KOPT-K1 (cell line): ENCODE measurements around the gene SAG.

Experiments used
- H3K27ac ChIP-seq: fragments of 200-600 bp; sonication (generic); 2 replicates; pipeline ENCODE4 v1.5.1; 2016; ENCODE audit warnings: antibody characterized with exemption, mild to moderate bottlenecking, low read depth, low read length; ENCODE audit not compliant: poor library complexity, severe bottlenecking
- H3K36me3 ChIP-seq: fragments of 200-600 bp; sonication (generic); 2 replicates; pipeline ENCODE4 v1.5.1; 2017; ENCODE audit warnings: antibody characterized with exemption, mild to moderate bottlenecking, low read length, moderate library complexity; ENCODE audit not compliant: insufficient read depth
- H3K9me3 ChIP-seq: fragments of 200-600 bp; sonication (generic); 2 replicates; pipeline ENCODE4 v1.5.1; 2017; ENCODE audit warnings: antibody characterized with exemption, low read length, mild to moderate bottlenecking; ENCODE audit not compliant: insufficient read depth, poor library complexity, severe bottlenecking

Gene SAG

DNA sequence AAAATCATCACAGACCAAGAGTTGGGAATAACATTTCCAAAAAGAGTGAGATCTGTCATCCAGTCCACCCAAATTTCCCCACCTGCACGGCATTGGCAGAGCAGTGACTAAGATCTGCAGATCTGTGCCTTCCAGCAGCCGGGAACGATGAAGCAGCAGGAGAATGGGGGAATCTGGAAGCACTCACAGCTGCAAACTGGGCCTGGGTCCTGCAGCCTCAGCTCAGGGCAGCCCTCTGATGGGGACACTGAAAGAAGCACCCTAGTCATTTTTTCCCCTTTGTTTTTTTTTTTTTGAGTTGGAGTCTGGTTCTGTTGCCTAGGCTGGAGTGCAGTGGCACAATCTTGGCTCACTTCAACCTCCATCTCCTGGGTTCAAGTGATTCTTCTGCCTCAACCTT lies 4.4 kb upstream of the SAG start:
- no peaks in the 10 kb centered on the region for H3K36me3 ChIP-seq
- H3K9me3 ChIP-seq, result no peaks in the 10 kb centered on the region
- no peak overlapping the region for H3K27ac ChIP-seq

DNA sequence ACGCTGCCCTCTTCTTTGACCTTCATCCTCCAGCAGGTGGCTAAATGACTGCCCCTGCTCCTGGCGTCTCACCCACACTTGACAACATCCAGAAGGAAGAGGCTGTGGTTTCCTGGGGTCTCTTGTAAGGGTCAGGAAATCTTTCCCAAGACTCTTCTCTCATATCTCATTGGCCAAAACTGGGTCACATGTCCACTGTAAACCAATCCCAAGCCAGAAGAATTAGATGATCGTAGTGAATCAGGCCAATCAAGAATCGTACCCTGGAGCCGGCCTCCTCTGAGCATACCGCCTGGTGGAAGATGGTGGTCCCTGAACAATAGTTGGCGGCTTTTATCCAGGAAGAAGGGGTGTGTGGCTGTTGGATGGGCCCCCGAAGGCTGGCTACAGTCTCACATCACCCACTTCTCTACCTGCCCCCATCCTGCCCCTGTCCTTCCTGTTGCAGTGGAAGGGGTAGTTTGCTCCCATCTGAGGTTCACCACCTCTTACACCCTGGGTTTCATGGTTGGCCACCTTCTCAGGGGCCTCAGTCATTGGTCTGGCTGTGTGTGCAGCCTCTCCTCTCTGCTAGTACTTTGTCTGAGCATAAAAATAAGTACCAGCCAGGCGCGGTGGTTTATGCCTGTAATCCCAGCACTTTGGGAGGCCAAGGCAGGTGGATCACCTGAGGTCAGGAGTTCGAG lies 3.8 kb downstream of the SAG start:
- no peak overlapping the region for H3K27ac ChIP-seq

GRCh38 chr2:233312874-233313273 lies 5.3 kb downstream of the SAG start:
- Histone ChIP-seq H3K36me3 (no peaks in the 10 kb centered on the region), H3K27ac (no peak overlapping the region)

More for the DNA sequence above, 3.8 kb downstream of the SAG start:
- no peaks in the 10 kb centered on the region for H3K36me3 ChIP-seq
- no peaks in the 10 kb centered on the region for H3K9me3 ChIP-seq

DNA sequence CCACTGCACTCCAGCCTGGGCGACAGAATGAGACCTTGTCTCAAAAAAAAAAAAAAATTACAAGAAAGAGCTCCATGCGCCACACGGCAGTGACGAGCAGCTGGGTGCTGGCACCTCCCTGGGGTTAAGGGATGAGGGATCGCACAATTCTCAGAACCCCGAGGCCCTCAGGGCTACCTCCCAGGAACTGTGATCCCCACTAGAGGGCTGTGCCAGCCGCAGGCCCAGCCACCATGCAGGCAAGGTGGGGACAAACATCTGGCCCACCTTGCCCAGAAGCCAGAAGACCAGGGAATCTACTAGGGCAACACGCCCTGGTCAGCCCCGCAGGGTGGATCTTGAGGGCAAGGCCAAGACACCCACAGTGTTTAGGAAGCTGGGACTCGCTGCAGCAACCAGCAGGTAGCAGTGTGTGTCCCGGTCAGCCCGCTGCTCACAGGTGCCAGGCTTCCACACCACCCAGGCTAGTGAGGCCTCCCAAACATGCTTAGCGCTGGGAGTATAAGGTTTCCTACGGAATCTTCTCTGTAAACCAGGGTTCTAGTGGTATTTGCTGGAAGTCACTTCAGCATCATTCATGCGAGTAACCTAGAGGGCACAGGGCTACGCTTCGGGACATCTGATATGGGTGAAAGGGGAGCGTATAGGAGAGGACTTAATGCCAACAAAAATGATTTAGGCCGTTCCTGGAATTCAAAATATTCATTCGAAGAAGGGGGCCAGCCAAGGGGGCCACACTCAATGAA lies 6.7 kb downstream of the SAG start:
- no peaks in the 10 kb centered on the region for H3K9me3 ChIP-seq
- H3K36me3 ChIP-seq, result no peaks in the 10 kb centered on the region
- H3K27ac ChIP-seq, result no peak overlapping the region

More at GRCh38 chr2:233312874-233313273, 5.3 kb downstream of the SAG start:
- no peaks in the 10 kb centered on the region for H3K9me3 ChIP-seq

DNA sequence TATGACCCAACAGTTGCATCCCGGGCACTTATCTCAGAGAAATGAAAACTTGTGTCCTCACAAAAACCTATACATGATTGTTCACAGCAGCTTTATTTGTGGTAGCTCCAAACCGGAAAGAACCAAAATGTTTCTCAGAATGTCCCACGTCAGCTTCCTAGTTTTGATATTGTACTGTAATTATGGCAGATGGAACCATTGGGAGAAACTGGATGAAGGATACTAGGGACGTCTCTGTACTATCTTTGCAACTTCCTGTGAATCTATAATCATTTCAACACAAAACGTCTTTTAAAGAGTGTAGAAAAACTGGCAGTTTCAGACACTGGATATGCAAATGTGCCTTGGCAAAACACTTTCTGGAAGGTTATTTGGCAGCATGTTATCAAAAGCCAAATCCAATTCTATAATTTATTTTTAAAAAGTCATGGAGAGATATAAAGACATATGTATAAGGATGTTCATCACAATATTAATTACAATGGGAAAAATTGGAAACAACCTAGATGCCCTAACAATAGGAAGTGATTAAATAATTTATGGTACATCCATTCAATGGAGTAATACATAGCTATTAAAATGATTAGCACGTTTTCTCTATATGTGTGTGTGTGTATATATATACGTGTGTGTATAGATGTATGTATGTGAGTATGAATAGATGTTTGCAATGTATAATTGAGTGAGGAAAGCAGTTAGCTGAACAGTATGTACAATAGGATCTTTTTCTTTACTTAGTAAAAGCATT lies 9.8 kb downstream of the SAG start:
- no peaks in the 10 kb centered on the region for H3K9me3 ChIP-seq
- no peaks in the 10 kb centered on the region for H3K36me3 ChIP-seq
- H3K27ac ChIP-seq, result no peak overlapping the region

DNA sequence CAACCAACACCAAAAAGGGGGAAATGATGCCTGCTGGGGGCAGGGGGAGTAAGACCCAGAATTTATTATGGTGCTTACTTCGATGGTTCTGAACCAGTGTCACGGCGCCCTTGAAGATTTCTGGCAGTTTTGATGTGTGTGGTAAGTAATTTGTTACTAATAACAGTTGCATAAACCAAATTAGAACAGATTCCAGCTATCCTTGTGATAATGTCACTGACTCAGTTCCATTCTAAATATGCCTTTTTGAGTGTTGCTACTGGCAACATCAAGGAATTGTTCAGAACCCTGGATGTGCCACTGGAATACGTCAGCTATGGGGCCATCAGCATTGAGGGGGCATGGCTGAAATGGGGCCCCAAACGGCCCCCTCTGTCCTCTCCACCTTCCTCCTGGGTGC lies 11.6 kb downstream of the SAG start:
- no peaks in the 10 kb centered on the region for H3K36me3 ChIP-seq
- no peaks in the 10 kb centered on the region for H3K9me3 ChIP-seq
- no peak overlapping the region for H3K27ac ChIP-seq

DNA sequence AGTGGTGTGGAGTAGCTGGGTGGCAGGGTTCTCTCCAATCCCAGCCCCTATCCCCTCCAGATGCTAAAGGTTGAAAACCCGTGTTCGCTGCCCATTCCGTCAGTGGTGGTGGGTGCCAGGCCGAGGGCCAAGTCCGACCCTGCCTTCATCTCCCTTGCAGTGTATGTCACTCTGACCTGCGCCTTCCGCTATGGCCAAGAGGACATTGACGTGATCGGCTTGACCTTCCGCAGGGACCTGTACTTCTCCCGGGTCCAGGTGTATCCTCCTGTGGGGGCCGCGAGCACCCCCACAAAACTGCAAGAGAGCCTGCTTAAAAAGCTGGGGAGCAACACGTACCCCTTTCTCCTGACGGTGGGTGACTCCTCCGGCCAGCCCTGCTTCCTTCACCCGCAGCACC lies 12.9 kb downstream of the SAG start:
- no peaks in the 10 kb centered on the region for H3K9me3 ChIP-seq
- no peaks in the 10 kb centered on the region for H3K36me3 ChIP-seq
- H3K27ac ChIP-seq, result no peak overlapping the region

DNA sequence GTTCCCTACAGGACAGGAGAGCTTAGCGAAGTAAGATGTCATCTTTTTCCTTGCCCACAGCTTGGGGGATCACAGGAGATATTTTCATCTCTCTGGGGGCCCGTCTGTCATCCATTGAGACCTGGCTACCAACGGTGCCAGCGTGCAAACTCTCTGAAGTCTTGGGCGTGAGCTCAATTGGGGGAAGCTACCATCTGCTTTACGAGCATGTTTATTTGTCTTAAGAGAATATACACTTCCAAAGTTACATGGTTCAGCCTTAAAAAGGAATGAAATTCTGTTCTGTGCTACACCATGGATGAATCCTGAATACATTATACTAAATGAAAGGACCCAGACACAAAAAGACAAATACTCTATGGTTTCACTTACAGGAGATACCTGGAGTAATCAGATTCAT lies 13.6 kb downstream of the SAG start:
- Histone ChIP-seq H3K9me3 (no peaks in the 10 kb centered on the region), H3K27ac (no peak overlapping the region)

GRCh38 chr2:233323851-233324250 lies 16.2 kb downstream of the SAG start:
- H3K27ac ChIP-seq, result no peak overlapping the region
- H3K9me3 ChIP-seq, result no peaks in the 10 kb centered on the region
- no peaks in the 10 kb centered on the region for H3K36me3 ChIP-seq

More for the DNA sequence above, 13.6 kb downstream of the SAG start:
- no peaks in the 10 kb centered on the region for H3K36me3 ChIP-seq

GRCh38 chr2:233325256-233325655 lies 17.6 kb downstream of the SAG start:
- H3K27ac ChIP-seq, result no peak overlapping the region
- H3K9me3 ChIP-seq, result no peaks in the 10 kb centered on the region
- H3K36me3 ChIP-seq, result no peaks in the 10 kb centered on the region

GRCh38 chr2:233325814-233326213 lies 18.2 kb downstream of the SAG start:
- no peaks in the 10 kb centered on the region for H3K9me3 ChIP-seq
- no peaks in the 10 kb centered on the region for H3K36me3 ChIP-seq
- no peak overlapping the region for H3K27ac ChIP-seq

- H3K27ac ChIP-seq, result no peak overlapping the region
- no peaks in the 10 kb centered on the region for H3K36me3 ChIP-seq
- H3K9me3 ChIP-seq, result no peaks in the 10 kb centered on the region
These were observed 18.9 kb downstream of the SAG start for GRCh38 chr2:233326500-233326899.

DNA sequence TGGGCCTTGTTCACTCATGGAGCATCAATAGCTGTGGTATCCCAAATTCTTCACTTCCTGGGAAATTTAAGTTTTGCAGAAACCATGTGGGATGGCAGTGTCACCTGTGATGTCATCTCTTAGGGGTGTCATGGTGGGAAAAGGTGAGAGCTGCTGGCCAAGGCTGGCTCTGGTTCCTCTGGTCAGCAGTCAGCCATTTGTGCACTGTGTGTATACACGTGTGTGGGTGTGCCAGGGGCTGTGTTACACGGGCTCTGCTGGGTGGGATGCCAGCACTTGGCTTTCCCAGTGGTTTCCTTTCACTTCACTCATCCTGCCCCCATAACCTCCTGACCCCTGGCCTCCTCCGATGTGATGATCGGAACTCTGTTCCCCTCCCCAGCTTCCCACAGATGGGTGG lies 21.3 kb downstream of the SAG start:
- H3K9me3 ChIP-seq, result no peaks in the 10 kb centered on the region
- no peaks in the 10 kb centered on the region for H3K36me3 ChIP-seq
- H3K27ac ChIP-seq, result no peak overlapping the region

- H3K36me3 ChIP-seq, result no peaks in the 10 kb centered on the region
- no peak overlapping the region for H3K27ac ChIP-seq
- no peaks in the 10 kb centered on the region for H3K9me3 ChIP-seq
These were observed 22.0 kb downstream of the SAG start for GRCh38 chr2:233329489-233330135.

GRCh38 chr2:233331536-233331935 lies 23.9 kb downstream of the SAG start:
- H3K9me3 ChIP-seq, result no peaks in the 10 kb centered on the region
- peak overlapping the region; percentile 74 for H3K27ac ChIP-seq
- no peaks in the 10 kb centered on the region for H3K36me3 ChIP-seq
